Measurements from ENCODE around the gene FBXO38.

DNA sequence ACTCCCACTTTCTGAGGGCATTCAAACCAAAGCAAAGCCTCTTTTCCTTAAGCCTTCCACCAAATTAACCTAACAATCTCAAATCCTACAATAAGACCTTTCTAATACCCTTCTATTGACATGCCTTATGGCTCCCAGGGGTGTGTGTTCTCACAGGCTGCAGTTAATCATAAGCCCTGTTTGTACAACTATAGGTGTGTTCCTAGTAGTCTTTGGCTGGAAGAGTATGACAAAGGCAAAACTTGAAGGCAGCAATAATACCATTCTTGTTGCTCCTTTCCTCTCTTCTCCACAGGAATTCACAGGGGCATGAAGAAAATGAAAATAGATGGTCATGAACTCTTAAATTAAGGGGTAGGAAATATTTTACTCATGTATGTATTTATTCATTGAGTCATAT, 10.9 kb upstream of the FBXO38 start:
- TF ChIP-seq, protein P1, sequence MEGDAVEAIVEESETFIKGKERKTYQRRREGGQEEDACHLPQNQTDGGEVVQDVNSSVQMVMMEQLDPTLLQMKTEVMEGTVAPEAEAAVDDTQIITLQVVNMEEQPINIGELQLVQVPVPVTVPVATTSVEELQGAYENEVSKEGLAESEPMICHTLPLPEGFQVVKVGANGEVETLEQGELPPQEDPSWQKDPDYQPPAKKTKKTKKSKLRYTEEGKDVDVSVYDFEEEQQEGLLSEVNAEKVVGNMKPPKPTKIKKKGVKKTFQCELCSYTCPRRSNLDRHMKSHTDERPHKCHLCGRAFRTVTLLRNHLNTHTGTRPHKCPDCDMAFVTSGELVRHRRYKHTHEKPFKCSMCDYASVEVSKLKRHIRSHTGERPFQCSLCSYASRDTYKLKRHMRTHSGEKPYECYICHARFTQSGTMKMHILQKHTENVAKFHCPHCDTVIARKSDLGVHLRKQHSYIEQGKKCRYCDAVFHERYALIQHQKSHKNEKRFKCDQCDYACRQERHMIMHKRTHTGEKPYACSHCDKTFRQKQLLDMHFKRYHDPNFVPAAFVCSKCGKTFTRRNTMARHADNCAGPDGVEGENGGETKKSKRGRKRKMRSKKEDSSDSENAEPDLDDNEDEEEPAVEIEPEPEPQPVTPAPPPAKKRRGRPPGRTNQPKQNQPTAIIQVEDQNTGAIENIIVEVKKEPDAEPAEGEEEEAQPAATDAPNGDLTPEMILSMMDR (IDR thresholded peaks at IDR 0.05): no peak
- TF ChIP-seq SMAD4 (CRISPR knock-in tag; IDR thresholded peaks at IDR 0.05) (no peak), TP53 (CRISPR knock-in tag; IDR thresholded peaks at IDR 0.05) (no peak), ETV6 (CRISPR knock-in tag; IDR thresholded peaks at IDR 0.05) (no peak), GRHL2 (CRISPR knock-in tag; IDR thresholded peaks at IDR 0.05; ENCODE audit: insufficient replicate concordance, severe bottlenecking) (no peak), NFYB (CRISPR knock-in tag; conservative IDR thresholded peaks at IDR 0.05; ENCODE audit: low read depth) (no peak)
- TF ChIP-seq, protein P2, sequence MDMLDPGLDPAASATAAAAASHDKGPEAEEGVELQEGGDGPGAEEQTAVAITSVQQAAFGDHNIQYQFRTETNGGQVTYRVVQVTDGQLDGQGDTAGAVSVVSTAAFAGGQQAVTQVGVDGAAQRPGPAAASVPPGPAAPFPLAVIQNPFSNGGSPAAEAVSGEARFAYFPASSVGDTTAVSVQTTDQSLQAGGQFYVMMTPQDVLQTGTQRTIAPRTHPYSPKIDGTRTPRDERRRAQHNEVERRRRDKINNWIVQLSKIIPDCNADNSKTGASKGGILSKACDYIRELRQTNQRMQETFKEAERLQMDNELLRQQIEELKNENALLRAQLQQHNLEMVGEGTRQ (CRISPR knock-in tag; IDR thresholded peaks at IDR 0.05): no peak
- TF ChIP-seq, protein P3, sequence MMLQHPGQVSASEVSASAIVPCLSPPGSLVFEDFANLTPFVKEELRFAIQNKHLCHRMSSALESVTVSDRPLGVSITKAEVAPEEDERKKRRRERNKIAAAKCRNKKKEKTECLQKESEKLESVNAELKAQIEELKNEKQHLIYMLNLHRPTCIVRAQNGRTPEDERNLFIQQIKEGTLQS (CRISPR knock-in tag; conservative IDR thresholded peaks at IDR 0.05): no peak
- TF ChIP-seq, protein P4, sequence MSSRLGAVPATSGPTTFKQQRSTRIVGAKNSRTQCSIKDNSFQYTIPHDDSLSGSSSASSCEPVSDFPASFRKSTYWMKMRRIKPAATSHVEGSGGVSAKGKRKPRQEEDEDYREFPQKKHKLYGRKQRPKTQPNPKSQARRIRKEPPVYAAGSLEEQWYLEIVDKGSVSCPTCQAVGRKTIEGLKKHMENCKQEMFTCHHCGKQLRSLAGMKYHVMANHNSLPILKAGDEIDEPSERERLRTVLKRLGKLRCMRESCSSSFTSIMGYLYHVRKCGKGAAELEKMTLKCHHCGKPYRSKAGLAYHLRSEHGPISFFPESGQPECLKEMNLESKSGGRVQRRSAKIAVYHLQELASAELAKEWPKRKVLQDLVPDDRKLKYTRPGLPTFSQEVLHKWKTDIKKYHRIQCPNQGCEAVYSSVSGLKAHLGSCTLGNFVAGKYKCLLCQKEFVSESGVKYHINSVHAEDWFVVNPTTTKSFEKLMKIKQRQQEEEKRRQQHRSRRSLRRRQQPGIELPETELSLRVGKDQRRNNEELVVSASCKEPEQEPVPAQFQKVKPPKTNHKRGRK (CRISPR knock-in tag; IDR thresholded peaks at IDR 0.05; ENCODE audit: borderline replicate concordance): no peak
